ENCODE results near the gene ATP11A.
"Not testable (repeated sequence)": the region's sequence is repeated elsewhere in the genome, so short reads cannot be mapped to it uniquely, and the experiment has no call there.

ATP11A gene

DNA sequence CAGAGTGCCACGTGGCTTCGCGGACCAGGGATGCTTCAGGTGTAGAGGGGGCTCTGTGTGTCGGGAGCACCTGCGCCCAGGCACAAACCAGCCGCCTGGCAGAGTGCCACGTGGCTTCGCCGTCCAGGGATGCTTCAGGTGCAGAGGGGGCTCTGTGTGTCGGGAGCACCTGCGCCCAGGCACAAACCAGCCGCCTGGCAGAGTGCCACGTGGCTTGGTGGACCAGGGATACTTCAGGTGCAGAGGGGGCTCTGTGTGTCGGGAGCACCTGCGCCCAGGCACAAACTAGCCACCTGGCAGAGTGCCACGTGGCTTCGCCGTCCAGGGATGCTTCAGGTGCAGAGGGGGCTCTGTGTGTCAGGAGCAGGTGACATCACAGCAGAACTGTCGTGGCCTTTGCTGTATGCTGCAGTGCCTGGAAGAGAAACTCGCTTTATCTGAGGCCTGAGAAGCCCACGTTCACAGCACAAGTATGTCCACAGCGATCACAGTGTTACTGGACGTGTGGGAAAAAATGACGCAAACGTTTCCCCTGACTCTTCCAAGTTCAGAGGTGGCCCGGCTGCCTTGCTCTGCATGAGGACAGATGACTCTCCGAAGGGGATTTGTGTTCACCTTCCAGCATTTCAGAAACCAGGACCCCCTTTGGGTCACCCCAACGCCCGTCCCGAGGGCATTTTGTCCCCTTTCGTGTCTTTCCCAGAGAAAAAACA is 151.6 kb downstream of the ATP11A start:
- DNase-seq (ENCODE audit: low read depth), result not testable (repeated sequence)

- DNase-seq (ENCODE audit: low read depth), result no peak
These were observed 152.6 kb downstream of the ATP11A start for GRCh38 chr13:112842343-112842856.

GRCh38 chr13:112842931-112843391 is 153.1 kb downstream of the ATP11A start:
- DNase-seq (ENCODE audit: low read depth), result no peak

DNA sequence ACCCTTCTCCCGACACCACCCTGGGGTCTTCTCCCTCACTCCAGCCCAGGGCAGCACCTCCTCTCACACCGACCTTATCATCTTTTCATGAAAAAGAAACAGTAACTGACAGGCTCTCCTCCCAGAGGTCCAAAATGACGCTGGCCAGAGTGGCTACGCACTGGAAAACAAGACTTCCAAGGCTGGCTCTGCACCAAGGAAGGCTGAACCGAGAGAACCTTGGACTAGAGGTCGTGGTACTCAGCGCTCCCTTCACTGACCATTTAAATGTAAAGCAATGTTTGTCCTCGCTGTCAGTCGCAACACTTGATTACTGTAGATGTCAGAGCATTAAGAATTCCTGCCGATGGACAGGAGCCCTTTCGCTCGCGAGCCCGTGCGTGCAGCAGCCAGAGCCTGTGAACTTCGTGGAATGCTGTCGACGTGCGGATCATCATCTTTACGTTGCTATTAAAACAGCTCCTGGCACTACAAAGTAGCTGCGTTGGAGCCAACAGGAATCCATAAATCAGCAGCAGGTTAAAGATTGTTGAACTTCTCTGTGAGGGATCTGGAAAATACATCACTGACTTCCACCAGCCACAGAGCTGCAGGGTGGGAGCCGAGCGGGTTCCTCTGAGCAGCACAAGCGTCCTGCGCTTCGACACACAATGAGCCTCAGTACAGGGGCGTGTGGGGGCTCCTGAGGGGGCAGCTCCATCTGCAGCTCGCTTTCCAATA is 153.7 kb downstream of the ATP11A start:
- no peak for DNase-seq (ENCODE audit: low read depth)

- no peak for DNase-seq (ENCODE audit: low read depth)
These were observed 154.6 kb downstream of the ATP11A start for GRCh38 chr13:112844411-112844810.

DNA sequence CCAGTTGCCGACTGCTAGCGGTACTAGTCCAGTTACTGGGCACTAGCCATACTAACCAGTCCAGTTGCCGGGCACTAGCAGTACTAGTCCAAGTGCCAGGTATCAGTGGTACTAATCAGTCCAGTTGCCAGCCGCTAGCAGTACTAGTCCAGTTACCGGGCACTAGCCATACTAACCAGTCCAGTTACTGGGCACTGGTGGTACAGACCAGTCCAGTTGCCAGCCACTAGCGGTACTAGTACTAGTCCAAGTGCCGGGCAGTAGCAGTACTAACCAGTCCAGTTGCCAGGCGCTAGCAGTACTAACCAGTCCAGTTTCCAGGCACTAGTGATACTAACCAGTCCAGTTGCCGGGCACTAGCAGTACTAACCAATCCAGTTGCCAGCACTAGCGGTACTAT is 155.0 kb downstream of the ATP11A start:
- no peak for DNase-seq (ENCODE audit: low read depth)

DNA sequence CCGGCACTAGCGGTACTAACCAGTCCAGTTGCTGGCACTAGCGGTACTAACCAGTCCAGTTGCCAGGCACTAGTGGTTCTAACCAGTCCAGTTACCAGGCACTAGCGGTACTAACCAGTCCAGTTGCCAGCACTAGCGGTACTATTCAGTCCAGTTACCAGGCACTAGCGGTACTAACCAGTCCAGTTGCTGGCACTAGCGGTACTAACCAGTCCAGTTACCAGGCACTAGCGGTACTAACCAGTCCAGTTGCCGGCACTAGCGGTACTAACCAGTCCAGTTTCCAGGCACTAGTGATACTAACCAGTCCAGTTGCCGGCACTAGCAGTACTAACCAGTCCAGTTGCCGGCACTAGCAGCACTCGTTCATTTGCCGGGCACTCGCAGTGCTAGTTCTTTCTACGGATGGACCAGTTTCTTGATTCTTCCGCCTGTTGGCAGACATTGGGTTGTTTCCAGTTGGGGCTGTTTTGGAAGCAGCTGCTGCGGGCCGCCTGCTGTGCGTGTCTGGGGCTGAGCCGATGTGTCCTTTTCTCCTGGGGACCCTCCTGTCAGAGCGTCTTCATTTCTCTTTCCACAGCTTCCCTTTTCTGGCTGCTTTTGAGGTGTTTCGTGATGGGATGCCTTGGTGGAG is 155.8 kb downstream of the ATP11A start:
- DNase-seq (ENCODE audit: low read depth), result no peak

- DNase-seq (ENCODE audit: low read depth), result no peak
These were observed 156.7 kb downstream of the ATP11A start for GRCh38 chr13:112846411-112847115.

DNA sequence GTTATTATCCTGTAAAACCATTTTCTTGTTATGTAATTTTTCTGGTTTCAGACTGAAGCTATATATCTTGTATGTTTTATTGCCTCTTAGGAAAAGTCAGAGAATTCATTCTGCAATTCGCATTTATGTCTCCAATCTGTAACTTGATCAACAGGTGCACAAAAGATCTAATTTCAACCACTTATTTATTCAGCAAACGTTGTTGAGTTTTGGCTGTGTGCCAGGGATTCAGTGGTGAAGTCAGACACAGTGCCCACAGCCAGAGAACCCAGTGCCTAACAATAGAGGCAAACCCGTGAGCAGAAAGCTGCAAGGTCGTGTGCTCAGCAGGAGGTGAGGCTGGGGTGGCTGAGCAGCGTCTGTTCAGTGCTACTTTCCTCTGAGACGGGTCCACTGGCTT is 159.7 kb downstream of the ATP11A start:
- no peak for DNase-seq (ENCODE audit: low read depth)

DNA sequence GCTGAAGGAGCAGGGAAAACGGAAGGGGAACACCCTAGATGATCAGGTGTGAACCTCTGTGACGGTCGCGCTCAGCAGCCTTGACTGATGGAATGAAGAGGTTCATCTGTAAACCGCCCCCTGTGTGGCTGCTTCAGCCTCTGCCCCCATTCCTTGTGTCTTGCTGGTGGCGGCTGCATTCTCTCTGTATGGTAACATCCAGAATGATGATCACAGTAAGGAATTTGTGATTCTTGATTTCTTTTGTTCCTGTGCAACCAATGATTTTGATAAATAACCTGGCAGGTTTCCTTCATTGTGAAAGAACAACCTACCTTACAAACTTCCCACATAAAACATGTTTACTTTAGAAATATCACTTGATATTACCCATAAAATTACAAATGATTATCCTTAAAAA is 160.4 kb downstream of the ATP11A start:
- no peak for DNase-seq (ENCODE audit: low read depth)

- no peak for DNase-seq (ENCODE audit: low read depth)
These were observed 161.5 kb downstream of the ATP11A start for GRCh38 chr13:112851107-112852038.

- no peak for DNase-seq (ENCODE audit: low read depth)
These were observed 162.6 kb downstream of the ATP11A start for GRCh38 chr13:112852392-112852791.

DNA sequence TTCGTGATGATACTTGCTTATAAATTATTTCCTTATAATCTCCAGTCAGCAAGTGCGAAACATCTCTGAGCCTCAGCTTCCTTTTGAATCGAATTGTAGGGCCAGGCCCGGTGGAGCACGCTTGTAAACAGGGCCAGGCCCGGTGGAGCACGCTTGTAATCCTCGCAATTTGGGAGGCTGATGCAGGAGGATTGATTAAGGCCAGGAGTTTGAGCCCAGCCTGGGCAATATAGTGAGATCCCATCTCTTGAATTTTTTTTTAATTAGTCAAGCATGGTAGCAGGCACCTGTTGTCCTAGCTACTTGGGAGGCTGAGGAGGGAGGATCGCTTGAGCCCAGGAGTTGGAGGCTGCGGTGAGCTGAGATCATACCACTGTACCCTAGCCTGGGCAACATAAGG is 163.0 kb downstream of the ATP11A start:
- DNase-seq (ENCODE audit: low read depth), result no peak

- no peak for DNase-seq (ENCODE audit: low read depth)
These were observed 164.5 kb downstream of the ATP11A start for GRCh38 chr13:112854321-112854720.

DNA sequence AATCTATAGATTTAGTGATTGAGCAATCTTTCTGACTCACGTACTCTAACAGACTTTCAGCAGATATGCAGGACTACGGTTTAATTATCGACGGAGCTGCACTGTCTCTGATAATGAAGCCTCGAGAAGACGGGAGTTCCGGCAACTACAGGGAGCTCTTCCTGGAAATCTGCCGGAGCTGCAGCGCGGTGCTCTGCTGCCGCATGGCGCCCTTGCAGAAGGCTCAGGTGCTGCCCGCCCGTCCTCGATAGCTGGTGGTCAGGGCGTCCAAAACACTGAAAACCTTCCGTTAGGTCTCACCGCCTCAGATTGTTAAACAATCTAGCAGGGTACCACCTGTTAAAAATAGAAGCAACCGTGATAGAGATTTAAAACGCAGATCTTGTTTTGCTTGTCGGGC is 166.0 kb downstream of the ATP11A start:
- DNase-seq (ENCODE audit: low read depth), result no peak

DNA sequence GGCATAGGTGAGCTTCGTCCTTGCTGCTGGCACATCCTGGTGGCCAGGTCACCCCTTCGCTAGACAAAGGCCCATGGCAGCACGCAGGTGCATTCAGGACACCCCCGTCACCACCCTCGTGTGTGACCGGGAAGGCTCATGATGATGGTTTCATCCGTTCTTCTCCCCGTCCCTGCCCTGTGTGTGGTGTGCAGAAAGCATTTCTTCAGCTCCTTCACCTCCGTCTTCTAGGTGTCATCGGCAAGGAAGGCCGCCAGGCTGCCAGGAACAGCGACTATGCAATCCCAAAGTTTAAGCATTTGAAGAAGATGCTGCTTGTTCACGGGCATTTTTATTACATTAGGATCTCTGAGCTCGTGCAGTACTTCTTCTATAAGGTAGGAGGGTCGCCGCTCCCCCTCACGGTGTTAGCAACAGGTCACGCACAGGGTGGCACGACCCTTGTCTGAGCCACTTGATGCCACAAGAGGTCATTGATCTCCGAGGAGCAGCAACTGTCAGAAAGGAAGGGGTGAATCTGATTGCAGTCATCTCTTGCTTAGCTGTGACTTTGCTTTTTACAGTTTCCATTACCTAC is 168.2 kb downstream of the ATP11A start:
- DNase-seq (ENCODE audit: low read depth), result no peak

DNA sequence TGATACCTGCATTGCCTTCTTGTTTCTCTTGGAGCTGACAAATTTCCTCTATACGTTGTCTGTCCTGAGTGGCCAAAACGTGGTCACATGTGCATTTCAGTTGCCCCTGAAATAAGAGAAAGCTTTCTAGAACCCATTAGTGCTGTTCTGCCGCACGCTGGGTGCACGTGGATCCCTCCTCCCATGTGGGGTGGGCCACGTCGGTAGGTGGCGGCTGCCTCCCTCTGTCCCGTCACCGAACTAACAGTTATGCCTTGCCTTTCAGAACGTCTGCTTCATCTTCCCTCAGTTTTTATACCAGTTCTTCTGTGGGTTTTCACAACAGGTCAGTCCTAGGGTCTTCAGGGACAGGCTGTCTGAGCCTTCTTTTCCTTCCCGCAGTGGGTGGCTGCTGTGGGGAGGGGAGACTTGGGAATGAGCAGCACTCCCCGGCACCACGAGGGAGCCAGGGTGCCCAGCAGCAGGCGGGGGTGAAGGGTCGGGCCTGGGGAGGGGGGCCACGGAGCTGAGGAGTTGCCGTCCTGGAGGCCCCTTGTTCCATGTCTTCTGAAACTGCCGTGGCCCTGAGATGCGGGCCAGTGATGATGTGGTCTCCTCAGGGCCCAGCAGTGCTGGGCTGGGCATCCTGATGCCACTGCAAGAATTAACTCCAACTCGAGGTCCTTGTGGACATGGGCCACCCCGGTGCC is 169.4 kb downstream of the ATP11A start:
- DNase-seq (ENCODE audit: low read depth), result no peak

- no peak for DNase-seq (ENCODE audit: low read depth)
These were observed 170.0 kb downstream of the ATP11A start for GRCh38 chr13:112859817-112860190.

GRCh38 chr13:112861876-112862615 is 172.2 kb downstream of the ATP11A start:
- DNase-seq (ENCODE audit: low read depth), result no peak
